ENCODE data around the gene ZNF791.

GRCh38 chr19:12646551-12646950, 35.8 kb downstream of the ZNF791 start:
- TF ChIP-seq POLR2AphosphoS5 (IDR thresholded peaks at IDR 0.05): no peak
- TF ChIP-seq CTCF (IDR thresholded peaks at IDR 0.05): no peak
